ENCODE measurements around the gene ARHGAP24. TPM values are rescaled to one million over a fixed set of nuclear protein-coding genes. Genes with fewer than 3 reads are reported as not detected.

ARHGAP24 gene
- total RNA-seq, 1 donor = 52.5 TPM

GRCh38 chr4:85686398-85686797 lies 211.4 kb downstream of the ARHGAP24 start:
- Histone ChIP-seq H3K4me2 (ENCODE audit: insufficient read depth, low read length) (no peak overlapping the region), H3K9me3 (ENCODE audit: low read depth, low read length) (no peaks in the 10 kb centered on the region), H3K27me3 (ENCODE audit: insufficient read depth, low read length) (no peaks in the 10 kb centered on the region), H3K27ac (ENCODE audit: low read depth, low read length) (no peak overlapping the region), H3K4me3 (ENCODE audit: insufficient read depth, low read length) (no peak overlapping the region), H3K36me3 (ENCODE audit: insufficient read depth, low read length) (no peaks in the 10 kb centered on the region), H3K79me2 (ENCODE audit: insufficient read depth, low read length) (no peaks in the 10 kb centered on the region), H3K4me1 (ENCODE audit: insufficient read depth, low read length) (peaks cover 3% of the 10 kb centered on the region), H4K20me1 (ENCODE audit: insufficient read depth, low read length) (no peaks in the 10 kb centered on the region), H2AFZ (ENCODE audit: low read length) (no peak overlapping the region)
- DNase-seq (ENCODE audit: insufficient read length, low spot score, missing footprints) = no peak
- TF ChIP-seq CTCF (IDR thresholded peaks at IDR 0.05; ENCODE audit: extremely low read depth, low read depth, low read length) = no peak

- H4K20me1 ChIP-seq (ENCODE audit: insufficient read depth, low read length) = no peaks in the 10 kb centered on the region
- no peak overlapping the region for H2AFZ ChIP-seq (ENCODE audit: low read length)
- H3K4me3 ChIP-seq (ENCODE audit: insufficient read depth, low read length) = no peak overlapping the region
- TF ChIP-seq CTCF (IDR thresholded peaks at IDR 0.05; ENCODE audit: extremely low read depth, low read depth, low read length) = no peak
- H3K79me2 ChIP-seq (ENCODE audit: insufficient read depth, low read length) = no peaks in the 10 kb centered on the region
- no peaks in the 10 kb centered on the region for H3K4me1 ChIP-seq (ENCODE audit: insufficient read depth, low read length)
- no peak overlapping the region for H3K4me2 ChIP-seq (ENCODE audit: insufficient read depth, low read length)
- no peak overlapping the region for H3K27ac ChIP-seq (ENCODE audit: low read depth, low read length)
- no peaks in the 10 kb centered on the region for H3K27me3 ChIP-seq (ENCODE audit: insufficient read depth, low read length)
- no peaks in the 10 kb centered on the region for H3K9me3 ChIP-seq (ENCODE audit: low read depth, low read length)
- DNase-seq (ENCODE audit: insufficient read length, low spot score, missing footprints) = no peak
- no peaks in the 10 kb centered on the region for H3K36me3 ChIP-seq (ENCODE audit: insufficient read depth, low read length)
These were observed 213.2 kb downstream of the ARHGAP24 start for GRCh38 chr4:85688055-85688740.

- H3K4me3 ChIP-seq (ENCODE audit: insufficient read depth, low read length) = no peak overlapping the region
- no peaks in the 10 kb centered on the region for H3K27me3 ChIP-seq (ENCODE audit: insufficient read depth, low read length)
- H2AFZ ChIP-seq (ENCODE audit: low read length) = no peak overlapping the region
- no peak overlapping the region for H3K27ac ChIP-seq (ENCODE audit: low read depth, low read length)
- no peaks in the 10 kb centered on the region for H3K4me1 ChIP-seq (ENCODE audit: insufficient read depth, low read length)
- TF ChIP-seq CTCF (IDR thresholded peaks at IDR 0.05; ENCODE audit: extremely low read depth, low read depth, low read length) = no peak
- no peak for DNase-seq (ENCODE audit: insufficient read length, low spot score, missing footprints)
- no peak overlapping the region for H3K4me2 ChIP-seq (ENCODE audit: insufficient read depth, low read length)
- no peaks in the 10 kb centered on the region for H4K20me1 ChIP-seq (ENCODE audit: insufficient read depth, low read length)
- no peaks in the 10 kb centered on the region for H3K9me3 ChIP-seq (ENCODE audit: low read depth, low read length)
- H3K36me3 ChIP-seq (ENCODE audit: insufficient read depth, low read length) = no peaks in the 10 kb centered on the region
- no peaks in the 10 kb centered on the region for H3K79me2 ChIP-seq (ENCODE audit: insufficient read depth, low read length)
These were observed 221.7 kb downstream of the ARHGAP24 start for GRCh38 chr4:85696661-85697060.

- Histone ChIP-seq H4K20me1 (ENCODE audit: insufficient read depth, low read length) (no peaks in the 10 kb centered on the region), H3K27me3 (ENCODE audit: insufficient read depth, low read length) (no peaks in the 10 kb centered on the region), H2AFZ (ENCODE audit: low read length) (no peak overlapping the region), H3K4me1 (ENCODE audit: insufficient read depth, low read length) (no peaks in the 10 kb centered on the region), H3K36me3 (ENCODE audit: insufficient read depth, low read length) (no peaks in the 10 kb centered on the region), H3K4me3 (ENCODE audit: insufficient read depth, low read length) (no peak overlapping the region), H3K9me3 (ENCODE audit: low read depth, low read length) (no peaks in the 10 kb centered on the region), H3K79me2 (ENCODE audit: insufficient read depth, low read length) (no peaks in the 10 kb centered on the region), H3K27ac (ENCODE audit: low read depth, low read length) (no peak overlapping the region), H3K4me2 (ENCODE audit: insufficient read depth, low read length) (no peak overlapping the region)
- no peak for TF ChIP-seq CTCF (IDR thresholded peaks at IDR 0.05; ENCODE audit: extremely low read depth, low read depth, low read length)
- no peak for DNase-seq (ENCODE audit: insufficient read length, low spot score, missing footprints)
These were observed 222.9 kb downstream of the ARHGAP24 start for GRCh38 chr4:85697854-85698253.
